IMR-90 (cell line): ENCODE data around the gene RPTOR. TPM values are rescaled to one million over a fixed set of nuclear protein-coding genes. Genes with fewer than 3 reads are reported as not detected.

Experiments
- ATAC-seq: fragments of 200-7000 bp; cut with Tn5 transposase; 2 replicates; pipeline ENCODE4 v1.9.1; 2020; ENCODE audit warnings: low read depth, mild to moderate bottlenecking, moderate library complexity
- BruUV-seq: library from RNA; stranded (reverse); fragments of 400-500 nt; replicated peaks from 2 replicates; lab custom pipeline; 2021; lab: Mats Ljungman, UMichigan
- CTCF ChIA-PET: fragments of 300-600 bp; formaldehyde crosslinking; extraction: SDS; loops from one replicate; lab custom pipeline; 2021; ENCODE audit warnings: antibody characterized with exemption; lab: Yijun Ruan, JAX
- POLR2A ChIA-PET: fragments of 300-600 bp; sonication (Branson Sonifier 250); formaldehyde crosslinking; loops from one replicate; lab custom pipeline; 2022; ENCODE audit warnings: antibody characterized with exemption; ENCODE audit not compliant: unreplicated experiment; lab: Charles Lee
- DNase-seq: peaks from one replicate; pipeline ENCODE4 v3.0.0; 2013
- H2AFZ ChIP-seq: replicated peaks from 2 replicates; pipeline ENCODE3; 2013; ENCODE audit warnings: low read length, mild to moderate bottlenecking; ENCODE audit not compliant: poor library complexity
- H2AK5ac ChIP-seq: 2 replicates; pipeline ENCODE4 v1.6.1; 2013; ENCODE audit warnings: low read depth, low read length, inconsistent platforms
- H2AK9ac ChIP-seq: replicated peaks from 2 replicates; pipeline ENCODE3; 2013; ENCODE audit warnings: mild to moderate bottlenecking, low read depth, low read length, moderate library complexity; ENCODE audit not compliant: poor library complexity
- H2BK120ac ChIP-seq: 2 replicates; pipeline ENCODE4 v1.6.1; 2013; ENCODE audit warnings: low read depth, low read length, inconsistent platforms
- H2BK15ac ChIP-seq: 3 replicates; pipeline ENCODE4 v1.6.1; 2013; ENCODE audit warnings: low read depth, low read length, inconsistent platforms
- H2BK20ac ChIP-seq: 2 replicates; pipeline ENCODE4 v1.6.1; 2013; ENCODE audit warnings: low read depth, mild to moderate bottlenecking, inconsistent platforms, low read length, moderate library complexity
- H2BK5ac ChIP-seq: 2 replicates; pipeline ENCODE4 v1.6.1; 2013; ENCODE audit warnings: mild to moderate bottlenecking, low read depth, low read length, inconsistent platforms; ENCODE audit not compliant: poor library complexity, severe bottlenecking
- H3K14ac ChIP-seq: replicated peaks from 2 replicates; pipeline ENCODE4 v1.6.1; 2013; ENCODE audit warnings: low read depth, low read length, inconsistent platforms
- H3K18ac ChIP-seq: 2 replicates; pipeline ENCODE4 v1.6.1; 2013; ENCODE audit warnings: low read depth, low read length, control low read depth
- H3K23ac ChIP-seq: 2 replicates; pipeline ENCODE4 v1.6.1; 2013; ENCODE audit warnings: low read depth, low read length, inconsistent platforms
- H3K27ac ChIP-seq: 2 replicates; pipeline ENCODE4 v1.5.1; 2013; ENCODE audit warnings: mild to moderate bottlenecking, control low read depth, low read length; ENCODE audit not compliant: insufficient read depth
- H3K27me3 ChIP-seq: 2 replicates; pipeline ENCODE4 v1.6.1; 2013; ENCODE audit warnings: low read length; ENCODE audit not compliant: control insufficient read depth, insufficient read depth
- H3K36me3 ChIP-seq: 2 replicates; pipeline ENCODE4 v1.6.1; 2013; ENCODE audit warnings: low read length, mixed read lengths; ENCODE audit not compliant: control insufficient read depth, insufficient read depth
- H3K4ac ChIP-seq: 2 replicates; pipeline ENCODE4 v1.6.1; 2013; ENCODE audit warnings: low read depth, low read length, inconsistent platforms
- H3K4me1 ChIP-seq: 2 replicates; pipeline ENCODE4 v1.6.1; 2013; ENCODE audit warnings: low read length, mixed read lengths; ENCODE audit not compliant: control insufficient read depth, insufficient read depth
- H3K4me2 ChIP-seq: 2 replicates; pipeline ENCODE4 v1.6.1; 2013; ENCODE audit warnings: low read depth, mild to moderate bottlenecking, control low read depth, low read length, moderate library complexity
- H3K4me3 ChIP-seq: 2 replicates; pipeline ENCODE4 v1.5.1; 2013; ENCODE audit warnings: low read depth, mild to moderate bottlenecking, control low read depth, low read length, moderate library complexity; ENCODE audit not compliant: insufficient read depth
- H3K56ac ChIP-seq: 2 replicates; pipeline ENCODE4 v1.6.1; 2013; ENCODE audit warnings: low read length, inconsistent platforms; ENCODE audit not compliant: insufficient read depth; ENCODE audit errors: extremely low read depth
- H3K79me1 ChIP-seq, 2 experiments: 2 replicates each; pipeline ENCODE4 v1.6.1; 2013; ENCODE audit warnings: low read length in 2 of 2, inconsistent platforms in 1 of 2, low read depth in 1 of 2
- H3K9ac ChIP-seq: 2 replicates; pipeline ENCODE4 v1.6.1; 2013; ENCODE audit warnings: low read depth, low read length, control low read depth
- H3K9me1 ChIP-seq: 2 replicates; pipeline ENCODE4 v1.6.1; 2013; ENCODE audit warnings: low read length, inconsistent platforms; ENCODE audit not compliant: insufficient read depth
- H3K9me3 ChIP-seq: 2 replicates; pipeline ENCODE4 v1.6.1; 2013; ENCODE audit warnings: low read length; ENCODE audit not compliant: control insufficient read depth, insufficient read depth
- H4K20me1 ChIP-seq: 2 replicates; pipeline ENCODE4 v1.6.1; 2013; ENCODE audit warnings: low read length, inconsistent platforms; ENCODE audit not compliant: insufficient read depth
- H4K5ac ChIP-seq: 2 replicates; pipeline ENCODE4 v1.6.1; 2013; ENCODE audit warnings: mild to moderate bottlenecking, low read depth, low read length, control low read depth
- H4K8ac ChIP-seq, 2 experiments: 2 replicates each; pipeline ENCODE4 v1.6.1; 2013; ENCODE audit warnings: low read depth in 2 of 2, low read length in 2 of 2, control low read depth in 1 of 2, inconsistent platforms in 1 of 2
- H4K91ac ChIP-seq: 2 replicates; pipeline ENCODE4 v1.6.1; 2013; ENCODE audit warnings: low read depth, low read length, inconsistent platforms; ENCODE audit not compliant: insufficient read depth
- BHLHE40 ChIP-seq: fragments of 150-350 bp; IDR thresholded peaks from 2 replicates; pipeline ENCODE4 v1.6.1; 2016; ENCODE audit warnings: mild to moderate bottlenecking, low read depth, low read length
- CEBPB ChIP-seq: IDR thresholded peaks from 2 replicates; pipeline ENCODE4 v1.6.1; 2012; ENCODE audit warnings: low read depth, low read length, improper control_type of control experiment
- ELK1 ChIP-seq: fragments of 150-350 bp; IDR thresholded peaks from 2 replicates; pipeline ENCODE4 v1.6.1; 2016; ENCODE audit warnings: low read depth, mild to moderate bottlenecking, low read length, moderate library complexity, borderline replicate concordance
- FOS ChIP-seq: fragments of 150-350 bp; IDR thresholded peaks from 2 replicates; pipeline ENCODE4 v1.6.1; 2016; ENCODE audit warnings: low read depth, low read length
- MAFK ChIP-seq: IDR thresholded peaks from 2 replicates; pipeline ENCODE4 v1.6.1; 2012; ENCODE audit warnings: low read depth, low read length, improper control_type of control experiment
- MAZ ChIP-seq: IDR thresholded peaks from 2 replicates; pipeline ENCODE4 v1.6.1; 2012; ENCODE audit warnings: low read depth, mild to moderate bottlenecking, low read length, improper control_type of control experiment, moderate library complexity, borderline replicate concordance
- MXI1 ChIP-seq: IDR thresholded peaks from 2 replicates; pipeline ENCODE4 v1.6.1; 2012; ENCODE audit warnings: low read depth, mild to moderate bottlenecking, low read length, moderate library complexity, borderline replicate concordance
- NFE2L2 ChIP-seq: fragments of 150-350 bp; IDR thresholded peaks from 2 replicates; pipeline ENCODE4 v1.6.1; 2016; ENCODE audit warnings: low read depth, mild to moderate bottlenecking, low read length
- RCOR1 ChIP-seq: IDR thresholded peaks from 2 replicates; pipeline ENCODE4 v1.6.1; 2012; ENCODE audit warnings: mild to moderate bottlenecking, low read length, improper control_type of control experiment; ENCODE audit not compliant: insufficient replicate concordance
- RFX5 ChIP-seq: IDR thresholded peaks from 2 replicates; pipeline ENCODE4 v1.8.0; 2012; ENCODE audit warnings: low read depth, mild to moderate bottlenecking, low read length, moderate library complexity
- SMC3 ChIP-seq: fragments of 150-350 bp; IDR thresholded peaks from 2 replicates; pipeline ENCODE4 v1.6.1; 2016; ENCODE audit warnings: low read depth, mild to moderate bottlenecking, antibody characterized with exemption, low read length, moderate library complexity
- USF2 ChIP-seq: fragments of 150-350 bp; IDR thresholded peaks from 2 replicates; pipeline ENCODE4 v1.6.1; 2017; ENCODE audit warnings: mild to moderate bottlenecking, antibody characterized with exemption, low read length, low read depth
- WGBS, 2 experiments: methylation state at CpG; one replicate each; pipeline versions ENCODE4 v1.1.5 to v1.1.7; 2013; ENCODE audit warnings: missing lambda C conversion rate in 2 of 2; ENCODE audit not compliant: insufficient read length in 1 of 2; ENCODE audit errors: extremely low coverage in 2 of 2; 5-methylcytosine and 5-hydroxymethylcytosine counted together
- dilution Hi-C: fragments of 300-500 bp; cut with HindIII; formaldehyde crosslinking; loops from one replicate; pipeline ENCODE4 v1.14.3; 2018; ENCODE audit warnings: low sequenced_read_pairs; ENCODE audit not compliant: unreplicated experiment
- in situ Hi-C: fragments of 300-500 bp; cut with MboI; formaldehyde crosslinking; loops from 3 replicates; pipeline ENCODE4 v1.14.3; 2019; ENCODE audit warnings: low sequenced_read_pairs, inconsistent platforms, mixed read lengths
- intact Hi-C: fragments of 100-400 bp; cut with micrococcal nuclease; formaldehyde crosslinking; loops from 2 replicates; pipeline ENCODE4 v1.10.0; 2022
- polyA plus RNA-seq, 3 experiments: library from polyadenylated mRNA; depleted of rRNA; stranded (reverse); fragments of >200 nt; gene quantifications; 2 replicates each; pipeline ENCODE4 v1.2.3, GENCODE V29; 2012; ENCODE audit warnings: low replicate concordance in 1 of 3
- total RNA-seq: library from RNA; depleted of rRNA; stranded (reverse); fragments of >200 nt; gene quantifications from 2 replicates; pipeline ENCODE4 v1.2.3, GENCODE V29; 2012

Gene RPTOR
- total and polyA plus RNA-seq, 2 of the 4 experiments (the other 2 are of a cell fraction), result 10.8 to 14.7 TPM

DNA sequence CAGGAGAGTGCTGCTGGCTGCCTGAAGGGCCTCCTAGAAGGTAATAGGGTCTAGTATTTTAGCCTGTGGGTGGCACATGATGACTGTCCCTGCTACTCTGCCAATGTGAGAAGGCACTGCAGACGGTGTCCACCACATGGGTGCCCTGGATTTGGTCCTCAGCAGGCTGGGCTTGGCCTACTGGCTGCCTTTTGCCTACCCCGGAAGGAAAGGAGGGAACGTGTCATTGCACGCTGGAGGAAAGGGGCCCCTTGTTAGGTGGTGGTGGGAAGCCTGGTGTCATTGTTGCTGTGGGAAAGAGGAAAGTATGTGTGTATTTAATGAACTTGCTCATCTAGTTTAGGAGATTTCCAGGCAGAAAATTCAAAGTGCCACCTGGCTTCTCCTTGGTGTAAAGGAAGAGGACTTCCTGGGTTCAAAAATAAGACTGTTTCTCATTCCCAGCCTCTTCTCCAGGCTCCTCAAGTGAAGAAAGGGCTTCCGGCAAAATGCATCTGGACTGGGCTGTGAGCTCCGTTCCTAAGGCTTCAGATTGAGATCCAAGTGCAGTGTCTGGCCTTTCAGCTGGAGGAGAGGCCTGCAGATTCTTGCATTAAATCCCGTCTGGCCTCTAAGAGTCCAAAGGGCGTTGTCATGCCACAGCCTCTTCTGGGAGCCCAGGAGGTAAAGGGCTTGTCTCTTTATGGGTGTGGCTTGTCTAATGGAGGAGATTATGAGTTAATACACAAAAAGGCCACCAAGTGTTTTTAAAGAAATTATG is 55.1 kb downstream of the RPTOR start (continued):
- no peak for TF ChIP-seq CEBPB

GRCh38 chr17:80601146-80601545 is 56.5 kb downstream of the RPTOR start:
- Histone ChIP-seq H3K14ac (no peak overlapping the region), H3K9me1 (peaks cover 16% of the 10 kb centered on the region), H3K9me3 (no peaks in the 10 kb centered on the region), H3K4me2 (no peak overlapping the region), H4K8ac (no peak overlapping the region), H2AFZ (no peak overlapping the region), H4K5ac (no peak overlapping the region), H3K4ac (no peak overlapping the region), H3K23ac (no peak overlapping the region), H2AK5ac (no peak overlapping the region), H3K4me1 (peaks cover 2% of the 10 kb centered on the region), H2BK15ac (no peak overlapping the region), H2BK20ac (no peak overlapping the region), H2AK9ac (no peak overlapping the region), H4K91ac (no peak overlapping the region), H4K20me1 (peaks cover 22% of the 10 kb centered on the region; the same call in 1 of the 2 replicates), H3K4me3 (no peak overlapping the region), H3K9ac (no peak overlapping the region), H3K79me1 (peaks cover 63 to 81% of the 10 kb centered on the region in 2 experiments), H3K27ac (no peak overlapping the region), H3K36me3 (no peaks in the 10 kb centered on the region), H2BK5ac (no peak overlapping the region), H2BK120ac (no peak overlapping the region), H3K18ac (no peak overlapping the region), H3K56ac (no peak overlapping the region), H3K27me3 (no peaks in the 10 kb centered on the region)
- no TSS peak for BruUV-seq
- WGBS, 2 experiments, result no CpG with 5 or more reads among the region's 12 CpGs
- in situ Hi-C loops, result no loop called here
- intact Hi-C loops, result no loop called here
- DNase-seq, result no peak
- dilution Hi-C loops, result no loop called here
- no peak for ATAC-seq
- POLR2A ChIA-PET, result no interaction called here
- CTCF ChIA-PET, result no interaction called here
- TF ChIP-seq CEBPB, result no peak
- TF ChIP-seq ELK1, result no peak
- no peak for TF ChIP-seq MAZ
- TF ChIP-seq RCOR1, result no peak
- no peak for TF ChIP-seq SMC3
- no peak for TF ChIP-seq NFE2L2
- no peak for TF ChIP-seq RFX5
- TF ChIP-seq MXI1, result no peak
- TF ChIP-seq USF2, result no peak
- no peak for TF ChIP-seq BHLHE40
- no peak for TF ChIP-seq FOS
- TF ChIP-seq MAFK, result no peak
